Liver (tissue), 9 donors: Measurements from ENCODE around the gene HCN1. TPM values are rescaled to one million over a fixed set of nuclear protein-coding genes. Genes with fewer than 3 reads are reported as not detected.

Experiments
- DNase-seq: peaks from one replicate; pipeline ENCODE4 v3.0.0-alpha.2; 2017; ENCODE audit warnings: low spot score
- H3K27ac ChIP-seq, 2 donors: one replicate each; pipeline ENCODE4 v1.7.0; 2013; ENCODE audit warnings: inconsistent platforms in 2 of 2, low read length in 2 of 2, control low read depth in 1 of 2, low read depth in 1 of 2, mild to moderate bottlenecking in 1 of 2
- H3K27me3 ChIP-seq, 4 donors: one replicate each; pipeline versions ENCODE4 v1.6.1 to v1.7.0; 2013; ENCODE audit warnings: low read length in 3 of 4, inconsistent platforms in 1 of 4, mild to moderate bottlenecking in 1 of 4, moderate library complexity in 1 of 4; ENCODE audit not compliant: control insufficient read depth in 4 of 4, insufficient read depth in 4 of 4
- H3K36me3 ChIP-seq, 4 donors: one replicate each; pipeline versions ENCODE4 v1.6.1 to v1.7.0; 2013; ENCODE audit warnings: low read length in 3 of 4, mild to moderate bottlenecking in 3 of 4, low read depth in 1 of 4, moderate library complexity in 1 of 4; ENCODE audit not compliant: control insufficient read depth in 4 of 4, insufficient read depth in 3 of 4
- H3K4me1 ChIP-seq, 4 donors: one replicate each; pipeline versions ENCODE4 v1.6.1 to v1.7.0; 2013; ENCODE audit warnings: low read length in 3 of 4, mild to moderate bottlenecking in 3 of 4, moderate library complexity in 1 of 4; ENCODE audit not compliant: control insufficient read depth in 4 of 4, insufficient read depth in 4 of 4
- H3K4me3 ChIP-seq, 3 donors: one replicate each; pipeline versions ENCODE4 v1.6.1 to v1.7.0; 2013; ENCODE audit warnings: low read length in 3 of 3, control low read depth in 1 of 3, low read depth in 1 of 3, mild to moderate bottlenecking in 1 of 3
- H3K9ac ChIP-seq, 2 donors: one replicate each; pipeline ENCODE4 v1.7.0; 2013; ENCODE audit warnings: low read length in 2 of 2, mild to moderate bottlenecking in 2 of 2, moderate library complexity in 2 of 2, control low read depth in 1 of 2, low read depth in 1 of 2
- H3K9me3 ChIP-seq, 4 donors: one replicate each; pipeline versions ENCODE4 v1.6.1 to v1.7.0; 2013; ENCODE audit warnings: low read length in 3 of 4; ENCODE audit not compliant: control insufficient read depth in 4 of 4
- ATF3 ChIP-seq: IDR thresholded peaks from 2 replicates; pipeline ENCODE4 v1.6.1; 2016; ENCODE audit warnings: antibody characterized with exemption
- CTCF ChIP-seq: fragments of 150-350 bp; IDR thresholded peaks from 2 replicates; pipeline ENCODE4 v1.5.1; 2017; ENCODE audit warnings: improper control_type of control experiment, low read depth, low read length; ENCODE audit not compliant: missing input control
- EGR1 ChIP-seq, 2 donors: IDR thresholded peaks; 2 replicates each; pipeline ENCODE4 v1.6.1; 2016 to 2018; ENCODE audit warnings: antibody characterized with exemption in 2 of 2, low read depth in 2 of 2
- FOXA1 ChIP-seq: IDR thresholded peaks from 2 replicates; pipeline ENCODE4 v1.6.1; 2016; ENCODE audit warnings: antibody characterized with exemption
- FOXA2 ChIP-seq: IDR thresholded peaks from 2 replicates; pipeline ENCODE4 v1.6.1; 2016; ENCODE audit warnings: antibody characterized with exemption
- GABPA ChIP-seq, 2 donors: IDR thresholded peaks in 1 of 2; conservative IDR thresholded peaks in 1 of 2; 2 replicates each; pipeline ENCODE4 v1.6.1; 2016; ENCODE audit warnings: antibody characterized with exemption in 2 of 2, mild to moderate bottlenecking in 1 of 2, moderate library complexity in 1 of 2
- HNF4A ChIP-seq, 2 donors: conservative IDR thresholded peaks; 2 replicates each; pipeline ENCODE4 v1.6.1; 2016; ENCODE audit warnings: antibody characterized with exemption in 2 of 2, mild to moderate bottlenecking in 2 of 2
- HNF4G ChIP-seq: IDR thresholded peaks from 2 replicates; pipeline ENCODE4 v1.6.1; 2016; ENCODE audit warnings: antibody characterized with exemption
- JUND ChIP-seq, 2 donors: IDR thresholded peaks; 2 replicates each; pipeline ENCODE4 v1.6.1; 2016; ENCODE audit warnings: antibody characterized with exemption in 2 of 2
- MAX ChIP-seq: IDR thresholded peaks from 2 replicates; pipeline ENCODE4 v1.6.1; 2016; ENCODE audit warnings: antibody characterized with exemption
- NR2F2 ChIP-seq: IDR thresholded peaks from 2 replicates; pipeline ENCODE4 v1.6.1; 2016; ENCODE audit warnings: antibody characterized with exemption
- RAD21 ChIP-seq, 2 donors: IDR thresholded peaks; 2 replicates each; pipeline ENCODE4 v1.6.1; 2016; ENCODE audit warnings: antibody characterized with exemption in 2 of 2, mild to moderate bottlenecking in 2 of 2
- REST ChIP-seq: IDR thresholded peaks from 2 replicates; pipeline ENCODE4 v1.6.1; 2016; ENCODE audit warnings: antibody characterized with exemption, mild to moderate bottlenecking
- RXRA ChIP-seq, 2 donors: IDR thresholded peaks; 2 replicates each; pipeline ENCODE4 v1.6.1; 2017 to 2018; ENCODE audit warnings: antibody characterized with exemption in 2 of 2, mild to moderate bottlenecking in 1 of 2
- SP1 ChIP-seq: IDR thresholded peaks from 2 replicates; pipeline ENCODE4 v1.6.1; 2018; ENCODE audit warnings: antibody characterized with exemption, mild to moderate bottlenecking
- TAF1 ChIP-seq: conservative IDR thresholded peaks from 2 replicates; pipeline ENCODE4 v1.6.1; 2016; ENCODE audit warnings: antibody characterized with exemption, mild to moderate bottlenecking
- ZBTB33 ChIP-seq: IDR thresholded peaks from 2 replicates; pipeline ENCODE4 v1.6.1; 2016; ENCODE audit warnings: antibody characterized with exemption
- WGBS: extraction: QIAGEN DNeasy Blood & Tissue Kit; methylation state at CpG from one replicate; pipeline ENCODE4 v1.1.7; 2013; 5-methylcytosine and 5-hydroxymethylcytosine counted together
- polyA plus RNA-seq, 2 donors: library from polyadenylated mRNA; stranded (reverse) in 1 of 2; unstranded in 1 of 2; fragments of 200-250 nt in 1 of 2; fragments of >200 nt in 1 of 2; fragmentation: Nextera tagmentation in 1 of 2; extraction: Ambion mirVana in 1 of 2; gene quantifications; one replicate each; pipeline versions ENCODE4 v1.2.1 to v1.2.3, GENCODE V29; 2013 to 2015
- total RNA-seq, 2 donors: library from RNA; depleted of rRNA; stranded (reverse); fragments of >200 nt; gene quantifications; one replicate each; pipeline ENCODE4 v1.2.3, GENCODE V29; 2014
- donor health status: healthy.
- donor health status: healthy.
- donor health status: healthy.
- donor health status: healthy.
- donor health status: healthy.

The HCN1 gene
- total and polyA plus RNA-seq, 4 donors, result under 0.01 TPM; not detected in 3

GRCh38 chr5:45440466-45440865 lies 255.7 kb downstream of the HCN1 start:
- H3K36me3 ChIP-seq, result no peaks in the 10 kb centered on the region
- DNase-seq, result no peak
- TF ChIP-seq TAF1, result no peak
- no peak for TF ChIP-seq SP1
- no peak for TF ChIP-seq ATF3
- no peak for TF ChIP-seq RAD21 (IDR thresholded peaks at IDR 0.05)
- TF ChIP-seq FOXA1, result no peak
- no peak for TF ChIP-seq GABPA (IDR thresholded peaks at IDR 0.05 in 1 of 2, conservative IDR thresholded peaks at IDR 0.05 in 1 of 2)
- no peak for TF ChIP-seq HNF4G
- no peak for TF ChIP-seq RXRA (IDR thresholded peaks at IDR 0.05)
- TF ChIP-seq ZBTB33, result no peak
- H3K27me3 ChIP-seq, result no peaks in the 10 kb centered on the region
- no peak overlapping the region for H3K4me3 ChIP-seq
- no peak overlapping the region for H3K9ac ChIP-seq
- WGBS, result 75% methylated on average over 1 of the region's 1 CpG
- no peaks in the 10 kb centered on the region for H3K9me3 ChIP-seq
- H3K4me1 ChIP-seq, result no peaks in the 10 kb centered on the region
- no peak overlapping the region for H3K27ac ChIP-seq

GRCh38 chr5:45437752-45438151 lies 258.4 kb downstream of the HCN1 start:
- no peaks in the 10 kb centered on the region for H3K36me3 ChIP-seq
- TF ChIP-seq ZBTB33, result no peak
- no peak for TF ChIP-seq RAD21 (IDR thresholded peaks at IDR 0.05)
- no peak for TF ChIP-seq RXRA (IDR thresholded peaks at IDR 0.05)
- no peak for TF ChIP-seq MAX
- no peak for TF ChIP-seq REST
- no peak for TF ChIP-seq HNF4G
- no peak for TF ChIP-seq FOXA1
- TF ChIP-seq FOXA2, result no peak
- no peak for TF ChIP-seq CTCF
- no peak for TF ChIP-seq EGR1 (IDR thresholded peaks at IDR 0.05; ENCODE audit: low read depth in 2 of 2)
- no peak for TF ChIP-seq SP1
- TF ChIP-seq ATF3, result no peak
- TF ChIP-seq TAF1, result no peak
- no peak for TF ChIP-seq NR2F2
- no peak for TF ChIP-seq JUND (IDR thresholded peaks at IDR 0.05)
- no peak for TF ChIP-seq HNF4A (conservative IDR thresholded peaks at IDR 0.05)
- no peak overlapping the region for H3K27ac ChIP-seq
- no peak overlapping the region for H3K4me3 ChIP-seq
- no peaks in the 10 kb centered on the region for H3K9me3 ChIP-seq
- H3K9ac ChIP-seq, result no peak overlapping the region
- no peak for DNase-seq
- no peaks in the 10 kb centered on the region for H3K27me3 ChIP-seq
- H3K4me1 ChIP-seq, result no peaks in the 10 kb centered on the region
